Upper lobe of left lung (tissue), 6 donors: ENCODE data around the gene ILRUN. TPM values are rescaled to one million over a fixed set of nuclear protein-coding genes. Genes with fewer than 3 reads are reported as not detected.

Experiments
- ATAC-seq, 2 donors: fragments of 200-7000 bp; cut with Tn5 transposase; one replicate each; pipeline ENCODE4 v1.9.1; 2022; ENCODE audit warnings: mild to moderate bottlenecking in 2 of 2, moderate library complexity in 2 of 2; ENCODE audit not compliant: low FRiP score in 2 of 2
- DNase-seq, 2 donors: peaks; one replicate each; pipeline ENCODE4 v3.0.0-alpha.2; 2019 to 2020
- H3K27ac ChIP-seq, 4 donors: fragments of 200-600 bp; sonication (generic); one replicate each; pipeline ENCODE4 v1.5.1; 2016 to 2019
- H3K27me3 ChIP-seq, 4 donors: fragments of 200-600 bp; sonication (generic); one replicate each; pipeline ENCODE4 v1.5.1; 2017 to 2019
- H3K36me3 ChIP-seq, 4 donors: fragments of 200-600 bp; sonication (generic); one replicate each; pipeline ENCODE4 v1.5.1; 2016 to 2019
- H3K4me1 ChIP-seq, 4 donors: fragments of 200-600 bp; sonication (generic); one replicate each; pipeline ENCODE4 v1.5.1; 2018 to 2019
- H3K4me3 ChIP-seq, 4 donors: fragments of 200-600 bp; sonication (generic); one replicate each; pipeline ENCODE4 v1.5.1; 2017 to 2019; ENCODE audit warnings: mild to moderate bottlenecking in 2 of 4, moderate library complexity in 1 of 4
- H3K9me3 ChIP-seq, 4 donors: fragments of 200-600 bp; sonication (generic); one replicate each; pipeline ENCODE4 v1.5.1; 2018 to 2019
- CTCF ChIP-seq, 6 experiments: fragments of 450-650 bp in 4 of 6; fragments of 200-600 bp in 2 of 6; sonication (generic) in 2 of 6; IDR thresholded peaks; one replicate each; pipeline ENCODE4 v1.5.1; 2016 to 2019; ENCODE audit warnings: antibody characterized with exemption in 6 of 6
- EP300 ChIP-seq, 4 donors: sonication (generic); formaldehyde crosslinking; IDR thresholded peaks; one replicate each; pipeline ENCODE4 v1.5.1; 2017; ENCODE audit warnings: antibody characterized with exemption in 4 of 4, control low read depth in 2 of 4
- POLR2A ChIP-seq, 4 donors: fragments of 450-650 bp; IDR thresholded peaks; one replicate each; pipeline ENCODE4 v1.5.1; 2016 to 2017; ENCODE audit warnings: antibody characterized with exemption in 4 of 4, mild to moderate bottlenecking in 2 of 4
- POLR2AphosphoS5 ChIP-seq, 2 donors: sonication (generic); formaldehyde crosslinking; IDR thresholded peaks; one replicate each; pipeline ENCODE4 v1.5.1; 2017; ENCODE audit warnings: antibody characterized with exemption in 2 of 2
- WGBS, 2 donors: methylation state at CpG; one replicate each; pipeline ENCODE4 v1.1.5; 2017 to 2018; 5-methylcytosine and 5-hydroxymethylcytosine counted together
- total RNA-seq, 6 donors: library from RNA; depleted of rRNA in 4 of 6; stranded (reverse); fragments of >200 nt in 4 of 6; gene quantifications; one replicate each; pipeline versions ENCODE4 v1.1.0 to v1.2.1, GENCODE V29; 2016 to 2021
- donor health status: DM: no; HTN: no; CAD: no; lungs with moderate emphysema.
- donor health status: DM: no; HTN: yes; CAD: no; lungs with severe emphysema.

ILRUN gene
- total RNA-seq, 6 donors from 2014 or later = 50.3 to 111 (median 93.6) TPM

GRCh38 chr6:34665019-34665418 lies 31.5 kb downstream of the ILRUN start:
- Histone ChIP-seq H3K36me3 (no peaks in the 10 kb centered on the region), H3K4me1 (peaks cover 28 to 46% (median 38%) of the 10 kb centered on the region in 4 donors), H3K27ac (peak overlapping the region in 3 of 4 donors; percentile 43 to 75 (median 74)), H3K4me3 (no peak overlapping the region), H3K27me3 (no peaks in the 10 kb centered on the region), H3K9me3 (no peaks in the 10 kb centered on the region)
- no peak for DNase-seq
- no peak for ATAC-seq
- whole genome bisulfite sequencing, 2 donors = 78 to 83% methylated on average over 4 of the region's 4 CpGs
- TF ChIP-seq POLR2A (IDR thresholded peaks at IDR 0.05) (no peak), CTCF (IDR thresholded peaks at IDR 0.05) (no peak), EP300 (IDR thresholded peaks at IDR 0.05) (no peak), POLR2AphosphoS5 (IDR thresholded peaks at IDR 0.05) (no peak)

- Histone ChIP-seq H3K4me1 (peaks cover 28 to 47% (median 38%) of the 10 kb centered on the region in 4 donors), H3K27ac (peak overlapping the region; percentile 35 to 75 (median 58)), H3K4me3 (no peak overlapping the region), H3K27me3 (no peaks in the 10 kb centered on the region), H3K9me3 (no peaks in the 10 kb centered on the region), H3K36me3 (no peaks in the 10 kb centered on the region)
- ATAC-seq (no peak), DNase-seq (no peak)
- WGBS, 2 donors = 32 to 38% methylated on average over 4 of the region's 4 CpGs
- TF ChIP-seq EP300 (IDR thresholded peaks at IDR 0.05) (no peak), POLR2AphosphoS5 (IDR thresholded peaks at IDR 0.05) (no peak), POLR2A (IDR thresholded peaks at IDR 0.05) (no peak), CTCF (IDR thresholded peaks at IDR 0.05) (no peak)
These were observed 32.2 kb downstream of the ILRUN start for GRCh38 chr6:34664256-34664971.

- ATAC-seq (peak in 1 of 2 donors; percentile 80), DNase-seq (no peak)
- Histone ChIP-seq H3K4me3 (no peak overlapping the region), H3K36me3 (no peaks in the 10 kb centered on the region), H3K27me3 (no peaks in the 10 kb centered on the region), H3K27ac (peak overlapping the region; percentile 35 to 75 (median 58)), H3K4me1 (peaks cover 28 to 51% (median 39%) of the 10 kb centered on the region in 4 donors), H3K9me3 (no peaks in the 10 kb centered on the region)
- TF ChIP-seq POLR2AphosphoS5 (IDR thresholded peaks at IDR 0.05) (no peak), POLR2A (IDR thresholded peaks at IDR 0.05) (no peak), EP300 (IDR thresholded peaks at IDR 0.05) (no peak), CTCF (IDR thresholded peaks at IDR 0.05) (no peak)
- 56 to 63% methylated on average over 5 of the region's 5 CpGs for WGBS, 2 donors
These were observed 32.7 kb downstream of the ILRUN start for GRCh38 chr6:34663831-34664255.

GRCh38 chr6:34663371-34663770 lies 33.2 kb downstream of the ILRUN start:
- H3K9me3 ChIP-seq = no peaks in the 10 kb centered on the region
- TF ChIP-seq CTCF (IDR thresholded peaks at IDR 0.05) (no peak), POLR2A (IDR thresholded peaks at IDR 0.05) (no peak), POLR2AphosphoS5 (IDR thresholded peaks at IDR 0.05) (no peak), EP300 (IDR thresholded peaks at IDR 0.05) (no peak)
- H3K27ac ChIP-seq = peak overlapping the region in 2 of 4 donors; percentile 43 to 75
- 75 to 87% methylated on average over 2 of the region's 2 CpGs for WGBS, 2 donors
- peaks cover 33 to 56% (median 42%) of the 10 kb centered on the region in 4 donors for H3K4me1 ChIP-seq
- no peaks in the 10 kb centered on the region for H3K36me3 ChIP-seq
- DNase-seq (no peak), ATAC-seq (no peak)
- H3K4me3 ChIP-seq = no peak overlapping the region
- no peaks in the 10 kb centered on the region for H3K27me3 ChIP-seq
